Testis (tissue), 3 donors: ENCODE data around the gene RXYLT1. TPM values are rescaled to one million over a fixed set of nuclear protein-coding genes. Genes with fewer than 3 reads are reported as not detected.

ENCODE experiments used
- DNase-seq: peaks from one replicate; pipeline ENCODE4 v3.0.0-alpha.2; 2019
- H3K27ac ChIP-seq, 2 donors: fragments of 200-600 bp; sonication (generic); one replicate each; pipeline ENCODE4 v1.5.1; 2019
- H3K27me3 ChIP-seq: fragments of 200-600 bp; sonication (generic); one replicate; pipeline ENCODE4 v1.5.1; 2019
- H3K36me3 ChIP-seq: fragments of 200-600 bp; sonication (generic); one replicate; pipeline ENCODE4 v1.5.1; 2017; ENCODE audit warnings: low read depth; ENCODE audit errors: missing control alignments
- H3K4me1 ChIP-seq: fragments of 200-600 bp; sonication (generic); one replicate; pipeline ENCODE4 v1.5.1; 2019
- H3K4me3 ChIP-seq, 2 donors: fragments of 200-600 bp; sonication (generic); one replicate each; pipeline ENCODE4 v1.5.1; 2017 to 2019
- H3K9me3 ChIP-seq: fragments of 200-600 bp; sonication (generic); one replicate; pipeline ENCODE4 v1.5.1; 2017
- CTCF ChIP-seq, 3 experiments: fragments of 450-650 bp in 2 of 3; fragments of 200-600 bp in 1 of 3; sonication (generic) in 1 of 3; IDR thresholded peaks; one replicate each; pipeline ENCODE4 v1.5.1; 2016 to 2019; ENCODE audit warnings: antibody characterized with exemption in 3 of 3, mild to moderate bottlenecking in 2 of 3, moderate library complexity in 1 of 3
- POLR2A ChIP-seq: fragments of 450-650 bp; IDR thresholded peaks from one replicate; pipeline ENCODE4 v1.6.1; 2017; ENCODE audit warnings: antibody characterized with exemption, mild to moderate bottlenecking, moderate library complexity
- WGBS, 2 donors: methylation state at CpG; one replicate each; pipeline ENCODE4 v1.1.5; 2018; 5-methylcytosine and 5-hydroxymethylcytosine counted together
- intact Hi-C: fragments of 100-400 bp; cut with DNase I; formaldehyde crosslinking; loops from one replicate; pipeline ENCODE4 v1.15.1; 2023; ENCODE audit warnings: low total_unique reads
- polyA plus RNA-seq: library from polyadenylated mRNA; stranded (reverse); fragments of 350-450 nt; fragmentation: Illumina TruSeq; extraction: RNeasy Lipid Tissue Mini Kit (QIAGEN cat#74804); gene quantifications from one replicate; pipeline ENCODE4 v1.2.3, GENCODE V29; 2014; ENCODE audit warnings: low read depth, low replicate concordance; ENCODE audit not compliant: insufficient read depth
- total RNA-seq, 2 donors: library from RNA; depleted of rRNA; stranded (reverse); fragments of >200 nt; gene quantifications; one replicate each; pipeline ENCODE4 v1.2.3, GENCODE V29; 2016

RXYLT1 gene
- total and polyA plus RNA-seq, 3 donors from 2014 or later: 28.2 to 33.5 (median 29.2) TPM

- 87 to 91% methylated on average over 1 of the region's 1 CpG for WGBS, 2 donors
- Histone ChIP-seq H3K27ac (no peak overlapping the region), H3K36me3 (no peaks in the 10 kb centered on the region), H3K4me3 (no peak overlapping the region), H3K27me3 (no peaks in the 10 kb centered on the region), H3K4me1 (no peaks in the 10 kb centered on the region), H3K9me3 (no peaks in the 10 kb centered on the region)
- no peak for DNase-seq
- intact Hi-C loops: no loop called here
- TF ChIP-seq POLR2A: no peak
- no peak for TF ChIP-seq CTCF (IDR thresholded peaks at IDR 0.05)
Observed at GRCh38 chr12:63766498-63766897, 13.2 kb upstream of the RXYLT1 start.

GRCh38 chr12:63770375-63770774 is 9.3 kb upstream of the RXYLT1 start:
- intact Hi-C loops: no loop called here
- TF ChIP-seq POLR2A (no peak), CTCF (IDR thresholded peaks at IDR 0.05) (no peak)
- no peaks in the 10 kb centered on the region for H3K9me3 ChIP-seq
- H3K27ac ChIP-seq: no peak overlapping the region
- H3K4me1 ChIP-seq: no peaks in the 10 kb centered on the region
- no peaks in the 10 kb centered on the region for H3K27me3 ChIP-seq
- DNase-seq: no peak
- H3K4me3 ChIP-seq: no peak overlapping the region
- no peaks in the 10 kb centered on the region for H3K36me3 ChIP-seq
- WGBS, 2 donors: 89 to 96% methylated on average over 1 of the region's 1 CpG

- H3K27me3 ChIP-seq: no peaks in the 10 kb centered on the region
- 91 to 100% methylated on average over 1 of the region's 1 CpG for WGBS, 2 donors
- intact Hi-C loops: no loop called here
Observed at GRCh38 chr12:63777340-63777739, 2.4 kb upstream of the RXYLT1 start.

GRCh38 chr12:63782466-63782865 is 2.8 kb downstream of the RXYLT1 start:
- DNase-seq: no peak
- no peaks in the 10 kb centered on the region for H3K36me3 ChIP-seq
- H3K4me3 ChIP-seq: no peak overlapping the region
- no peaks in the 10 kb centered on the region for H3K9me3 ChIP-seq
- intact Hi-C loops: no loop called here
- no peak overlapping the region for H3K27ac ChIP-seq
- H3K4me1 ChIP-seq: peaks cover 4% of the 10 kb centered on the region
- WGBS, 2 donors: 75 to 80% methylated on average over 1 of the region's 1 CpG
- TF ChIP-seq POLR2A (no peak), CTCF (IDR thresholded peaks at IDR 0.05) (no peak)
- no peaks in the 10 kb centered on the region for H3K27me3 ChIP-seq

More at GRCh38 chr12:63777340-63777739, 2.4 kb upstream of the RXYLT1 start:
- H3K36me3 ChIP-seq: no peaks in the 10 kb centered on the region
- peaks cover 4% of the 10 kb centered on the region for H3K4me1 ChIP-seq
- no peak for TF ChIP-seq POLR2A
- no peak for TF ChIP-seq CTCF (IDR thresholded peaks at IDR 0.05)
- H3K4me3 ChIP-seq: no peak overlapping the region
- DNase-seq: no peak
- H3K9me3 ChIP-seq: no peaks in the 10 kb centered on the region
- H3K27ac ChIP-seq: no peak overlapping the region

- no peak for TF ChIP-seq CTCF (IDR thresholded peaks at IDR 0.05)
- TF ChIP-seq POLR2A: no peak
- Histone ChIP-seq H3K27ac (no peak overlapping the region), H3K4me1 (no peaks in the 10 kb centered on the region), H3K4me3 (no peak overlapping the region), H3K27me3 (no peaks in the 10 kb centered on the region), H3K9me3 (no peaks in the 10 kb centered on the region), H3K36me3 (no peaks in the 10 kb centered on the region)
- no peak for DNase-seq
- intact Hi-C loops: no loop called here
- 89 to 99% methylated on average over 3 of the region's 3 CpGs for WGBS, 2 donors
Observed at GRCh38 chr12:63787306-63787705, 7.6 kb downstream of the RXYLT1 start.
